H1 (cell line): Measurements from ENCODE around the gene FAM107A. TPM values are rescaled to one million over a fixed set of nuclear protein-coding genes. Genes with fewer than 3 reads are reported as not detected.

Experiments used
- ASH2L ChIP-seq: fragments of 200-600, 300-600 bp; sonication (generic); IDR thresholded peaks from one replicate; pipeline ENCODE4 v1.7.1; 2017; ENCODE audit warnings: low read length
- BRCA1 ChIP-seq: IDR thresholded peaks from 2 replicates; pipeline ENCODE4 v1.6.1; 2012; ENCODE audit warnings: low read depth, low read length, improper control_type of control experiment
- CHD7 ChIP-seq: fragments of 300-600 bp; sonication (generic); IDR thresholded peaks from 2 replicates; pipeline ENCODE4 v1.7.1; 2012; ENCODE audit warnings: low read length, moderate library complexity, mild to moderate bottlenecking, inconsistent platforms; ENCODE audit not compliant: insufficient replicate concordance
- EP300 ChIP-seq, 2 experiments: IDR thresholded peaks; 1 replicate in 1 of 2; 2 replicates in 1 of 2; pipeline ENCODE4 v1.6.1; 2011 to 2012; ENCODE audit warnings: low read depth in 2 of 2, low read length in 2 of 2, mild to moderate bottlenecking in 2 of 2, borderline replicate concordance in 1 of 2, inconsistent platforms in 1 of 2, moderate library complexity in 1 of 2
- KDM1A ChIP-seq: fragments of 200-600, 300-600 bp; sonication (generic); IDR thresholded peaks from 2 replicates; pipeline ENCODE4 v1.7.1; 2016; ENCODE audit warnings: mild to moderate bottlenecking, low read length, borderline replicate concordance
- MAX ChIP-seq: IDR thresholded peaks from 2 replicates; pipeline ENCODE4 v1.6.1; 2012; ENCODE audit warnings: inconsistent platforms
- RBBP5 ChIP-seq: IDR thresholded peaks from 2 replicates; pipeline ENCODE4 v1.7.1; 2012; ENCODE audit warnings: low read depth, mild to moderate bottlenecking, inconsistent platforms, low read length, moderate library complexity, borderline replicate concordance
- RFX5 ChIP-seq: IDR thresholded peaks from 2 replicates; pipeline ENCODE4 v1.6.1; 2011; ENCODE audit warnings: low read depth, low read length, improper control_type of control experiment, borderline replicate concordance
- RXRA ChIP-seq: IDR thresholded peaks from 2 replicates; pipeline ENCODE4 v1.6.1; 2011; ENCODE audit warnings: low read depth, mild to moderate bottlenecking, low read length, moderate library complexity; ENCODE audit not compliant: insufficient read depth
- TBP ChIP-seq: IDR thresholded peaks from 2 replicates; pipeline ENCODE4 v1.6.1; 2011; ENCODE audit warnings: low read depth, low read length, improper control_type of control experiment
- polyA plus RNA-seq, 7 experiments: library from polyadenylated mRNA; depleted of rRNA in 3 of 7; stranded (reverse) in 5 of 7; unstranded in 2 of 7; fragments of >200 nt in 5 of 7; fragments of 200-250 nt in 2 of 7; gene quantifications; 1 replicate in 5 of 7; 2 replicates in 1 of 7; 4 replicates in 1 of 7; pipeline versions ENCODE4 v1.2.1 to v1.2.3, GENCODE V29; 2011 to 2013; ENCODE audit warnings: missing spikeins in 2 of 7, mixed read lengths in 2 of 7
- total RNA-seq: library from RNA; stranded (reverse); fragmentation: NEBNext Ultra II Directional; extraction: Animal tissue kit (Norgen Biotek cat#: 25700); gene quantifications from 2 replicates; pipeline ENCODE4 v1.2.1, GENCODE V29; 2021

The FAM107A gene
- total and polyA plus RNA-seq, 2 of the 8 experiments (the other 6 are each of a cell fraction or from before 2014, with no cell fraction given), result 0.51 to 0.65 TPM

DNA sequence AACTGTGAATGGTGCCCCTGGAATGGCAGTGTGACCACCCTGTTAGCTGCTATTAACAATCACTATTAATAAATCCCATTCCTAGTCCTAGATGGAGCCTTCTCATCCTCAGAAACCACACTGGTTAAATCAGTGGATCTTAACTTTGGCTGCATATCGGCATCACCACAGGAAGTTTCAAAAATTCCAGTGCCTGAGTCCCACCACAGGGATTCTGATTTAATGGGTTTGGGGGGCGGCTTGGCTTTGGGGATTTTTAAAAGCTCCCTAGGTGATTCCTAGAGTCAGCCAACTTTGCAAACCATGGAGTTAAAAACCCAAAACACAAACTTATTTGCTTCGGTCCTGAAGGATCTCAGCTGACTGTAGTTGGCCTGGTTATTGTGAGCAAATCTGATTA, 3.1 kb downstream of the FAM107A start (continued):
- TF ChIP-seq CHD7, result no peak
- no peak for TF ChIP-seq RXRA
- no peak for TF ChIP-seq ASH2L
- TF ChIP-seq RFX5, result no peak
- no peak for TF ChIP-seq KDM1A
- TF ChIP-seq RBBP5, result no peak
- TF ChIP-seq BRCA1, result no peak
- no peak for TF ChIP-seq TBP
- no peak for TF ChIP-seq EP300 (IDR thresholded peaks at IDR 0.05; ENCODE audit: borderline replicate concordance in 1 of 2, low read depth in 2 of 2, low read length in 2 of 2)
- no peak for TF ChIP-seq MAX
